GM18951 (cell line): ENCODE results near the gene DOCK10.

Experiments used
- POLR2A ChIP-seq: IDR thresholded peaks from 4 replicates; pipeline ENCODE4 v1.6.1; 2011; ENCODE audit warnings: mild to moderate bottlenecking; ENCODE audit not compliant: insufficient read length, insufficient read depth; ENCODE audit errors: extremely low read depth
- in situ Hi-C: fragments of 300-500 bp; cut with MboI; formaldehyde crosslinking; loops from one replicate; pipeline ENCODE4 v1.12.0; 2022; ENCODE audit warnings: low sequenced_read_pairs, mixed read lengths, inconsistent platforms; ENCODE audit not compliant: unreplicated experiment

The DOCK10 gene

DNA sequence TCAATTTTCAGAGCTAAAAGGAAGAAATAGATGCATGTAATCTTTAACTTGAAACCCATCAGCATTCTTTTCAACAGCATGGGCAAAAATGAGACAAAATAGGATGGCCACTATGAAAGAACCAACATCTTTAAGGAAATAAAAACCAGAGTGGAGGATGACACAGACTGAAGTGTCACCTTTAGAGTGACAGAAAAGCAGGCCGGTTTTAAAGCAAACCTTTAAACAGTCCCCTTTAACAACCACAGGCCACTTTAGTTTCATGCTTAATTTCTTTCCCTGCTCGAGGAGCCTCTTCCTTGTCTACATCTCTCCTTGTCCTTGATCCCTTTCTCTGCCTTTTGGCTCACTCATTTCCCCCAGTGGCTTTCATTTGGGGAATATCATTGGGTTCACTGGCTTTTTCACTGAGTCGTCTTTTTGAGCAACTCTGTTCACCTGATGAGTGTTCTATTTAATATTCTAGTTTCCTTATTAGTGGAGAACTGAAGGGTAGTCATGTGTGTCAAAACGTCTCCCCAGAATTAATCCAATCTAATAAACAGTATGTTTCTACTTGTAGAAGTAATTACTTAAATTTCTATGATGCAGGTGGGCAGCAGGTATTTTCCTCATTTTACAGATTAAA lies 72.5 kb downstream of the DOCK10 start:
- in situ Hi-C loops, result no loop called here
- TF ChIP-seq POLR2A, result no peak

DNA sequence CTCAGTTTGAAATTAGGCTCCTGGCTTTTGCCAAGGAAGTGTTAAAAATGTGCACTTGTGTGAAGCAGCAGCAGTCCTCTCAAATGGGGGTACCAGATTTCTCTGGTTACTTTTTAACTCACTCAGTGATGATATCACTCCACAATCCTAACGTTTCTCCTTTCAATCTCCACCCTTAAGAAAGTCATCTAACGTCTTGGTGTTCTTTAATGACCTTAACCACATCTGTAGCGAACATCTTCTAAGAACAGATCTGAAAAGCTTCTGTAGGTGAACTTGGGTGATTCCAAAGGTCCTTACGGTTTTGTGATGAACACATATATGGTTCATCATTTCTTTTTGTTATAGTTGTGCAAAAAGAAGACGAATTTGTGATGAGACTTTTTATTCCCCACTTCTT lies 73.2 kb downstream of the DOCK10 start:
- no peak for TF ChIP-seq POLR2A
- in situ Hi-C loops, result no loop called here

DNA sequence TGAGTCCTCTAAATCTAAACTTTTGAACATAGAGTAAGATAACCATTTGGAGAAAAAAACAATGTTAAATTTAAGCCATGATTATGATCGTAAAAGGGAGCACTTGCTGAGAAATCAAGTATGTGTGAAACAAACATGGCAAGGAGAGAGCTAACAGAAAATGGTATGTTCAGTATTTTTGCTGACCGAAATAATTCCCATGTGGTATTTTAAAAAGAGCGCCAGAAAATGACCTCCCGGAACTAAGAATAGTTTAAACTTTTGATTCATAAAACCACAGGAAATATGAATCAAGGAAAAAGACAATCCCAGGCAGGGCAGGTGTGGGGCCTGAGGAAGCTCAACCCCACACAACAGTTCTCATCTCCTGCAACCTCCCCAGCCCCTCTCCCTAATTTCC lies 74.2 kb downstream of the DOCK10 start:
- in situ Hi-C loops, result no loop called here
- TF ChIP-seq POLR2A, result no peak

DNA sequence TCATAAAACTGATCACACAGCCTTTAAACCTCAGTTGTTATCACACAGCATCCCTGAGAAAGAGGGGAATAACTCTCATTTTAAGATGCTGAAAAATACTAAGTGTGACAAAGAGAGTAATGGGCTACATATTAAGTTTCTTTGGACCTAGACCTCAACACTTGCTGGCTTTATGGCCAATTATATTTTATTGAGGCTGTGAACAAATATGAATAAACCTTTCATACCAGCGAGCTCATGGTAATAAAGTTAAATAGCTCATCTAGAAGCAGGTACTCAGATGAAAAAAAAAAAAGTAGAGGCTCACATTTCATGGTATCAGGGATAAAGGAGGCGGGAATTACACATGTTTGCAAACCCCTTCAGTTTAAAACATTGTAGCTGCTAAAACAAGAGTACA lies 75.7 kb downstream of the DOCK10 start:
- TF ChIP-seq POLR2A, result no peak
- in situ Hi-C loops, result no loop called here

DNA sequence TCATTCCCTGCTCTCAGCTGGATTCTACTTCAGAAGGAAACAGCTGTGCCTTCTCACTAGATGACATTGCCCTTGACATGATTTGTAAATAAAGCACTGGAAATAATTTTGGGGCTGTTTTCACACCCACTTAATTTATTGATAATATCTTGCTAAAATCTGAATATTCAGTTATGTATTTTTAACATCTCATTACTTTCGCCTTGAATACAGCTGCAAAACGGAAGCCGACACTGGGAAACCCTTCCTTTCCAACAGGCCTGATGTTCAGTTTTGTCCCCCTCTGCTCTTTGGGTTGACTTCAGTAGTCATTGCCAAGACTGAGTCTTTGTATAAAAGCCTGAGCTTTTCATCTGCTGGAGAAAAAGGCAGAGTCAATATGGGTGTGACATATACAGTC lies 82.7 kb downstream of the DOCK10 start:
- in situ Hi-C loops, result no loop called here
- TF ChIP-seq POLR2A, result no peak

DNA sequence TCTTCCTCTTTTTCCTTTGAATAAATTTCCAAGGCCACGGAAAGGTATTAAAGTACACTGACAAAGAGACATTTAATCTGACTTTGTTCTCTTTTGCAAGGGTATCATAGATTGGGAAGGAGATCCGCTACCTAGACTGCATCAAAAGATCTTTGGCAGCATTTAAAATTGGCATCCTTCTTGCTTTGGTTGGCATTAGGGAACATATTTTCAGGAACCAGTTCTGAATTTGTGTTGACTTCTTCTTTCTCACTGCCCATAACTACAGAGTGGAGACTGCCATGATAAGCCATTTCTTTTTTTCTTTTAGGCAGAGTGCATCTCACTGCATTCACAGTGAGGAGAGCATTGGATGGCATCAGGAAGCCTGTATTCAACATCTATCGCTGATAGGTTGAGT lies 83.4 kb downstream of the DOCK10 start:
- in situ Hi-C loops, result no loop called here
- no peak for TF ChIP-seq POLR2A

DNA sequence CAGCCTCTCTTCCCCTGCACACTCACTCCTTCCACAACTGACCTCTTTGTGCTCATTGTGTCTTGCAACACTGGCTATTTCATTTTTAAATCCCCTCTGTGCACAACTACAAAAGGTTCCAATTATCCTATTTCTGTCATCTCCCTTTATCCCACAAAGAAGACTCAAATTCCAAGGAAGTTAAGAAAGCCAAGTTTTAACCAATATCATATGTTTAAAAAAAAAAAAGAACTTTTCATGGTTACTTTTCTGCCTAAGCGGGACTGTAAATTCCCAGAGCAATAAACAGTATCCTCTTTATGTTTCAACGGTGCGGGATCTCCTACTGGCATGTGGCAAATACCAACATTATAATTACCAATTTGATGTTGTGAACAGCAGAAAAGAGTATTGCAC lies 83.8 kb downstream of the DOCK10 start:
- in situ Hi-C loops, result no loop called here
- TF ChIP-seq POLR2A, result no peak

DNA sequence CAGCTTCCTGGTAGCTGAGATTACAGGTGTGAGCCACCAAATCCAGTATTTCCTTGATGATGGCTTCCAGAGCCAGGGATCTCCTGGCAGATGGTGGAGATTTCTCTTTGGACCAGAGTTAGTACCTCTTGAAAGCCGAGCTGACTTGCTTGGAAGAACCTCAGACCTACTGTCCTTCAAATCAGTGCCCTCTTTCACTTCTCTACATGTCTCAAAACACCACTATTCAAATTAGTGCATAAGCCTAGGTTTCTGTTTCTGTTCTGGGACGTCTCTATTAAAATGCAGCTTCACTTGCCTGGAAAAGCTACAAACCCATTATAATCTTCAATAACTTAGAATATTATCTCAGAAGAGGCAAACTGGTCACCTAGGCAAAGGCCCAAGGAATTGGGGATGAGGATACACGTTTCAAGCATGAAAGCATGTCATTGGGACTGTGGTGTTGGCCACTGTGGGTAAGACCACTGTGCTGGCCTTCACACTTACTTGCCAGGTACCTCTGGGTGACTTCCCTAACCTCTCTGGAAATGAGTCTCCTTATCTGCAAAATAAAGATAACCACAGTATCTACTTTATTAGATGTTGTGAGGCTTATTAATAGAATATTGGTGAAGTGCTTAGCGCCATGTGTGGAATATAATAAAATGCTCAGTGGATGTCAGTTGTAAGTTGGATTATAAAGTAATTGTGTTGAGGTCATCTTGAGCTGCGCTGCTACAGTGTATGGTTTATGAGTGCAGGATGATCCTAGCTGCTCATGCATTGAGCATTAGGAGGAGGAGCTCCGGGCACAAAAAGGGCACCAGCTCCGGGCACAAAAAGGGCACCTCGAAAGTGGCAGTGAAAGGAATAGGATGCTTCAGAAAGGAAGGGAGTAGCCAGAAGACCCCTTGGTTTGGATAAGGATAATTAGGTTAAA lies 84.5 kb downstream of the DOCK10 start:
- in situ Hi-C loops, result no loop called here
- no peak for TF ChIP-seq POLR2A

DNA sequence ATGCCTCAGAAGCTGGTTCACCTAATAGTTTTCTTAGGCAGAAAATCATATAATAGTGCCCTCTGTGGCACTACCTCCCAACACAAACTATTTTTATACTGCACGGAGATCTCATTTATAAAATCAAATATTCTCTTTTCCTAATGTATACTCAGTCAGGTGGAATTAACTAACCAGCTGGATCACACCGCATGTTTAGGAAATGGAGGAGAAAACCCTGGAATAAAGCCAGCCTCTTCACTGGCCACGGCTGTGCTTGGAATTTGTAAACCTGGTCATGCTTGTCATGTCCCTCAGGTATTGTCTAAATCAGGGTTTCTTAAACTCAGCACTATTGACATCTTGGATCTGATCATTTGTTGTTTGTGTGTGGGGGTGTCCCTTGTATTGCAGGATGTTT lies 85.6 kb downstream of the DOCK10 start:
- in situ Hi-C loops, result no loop called here
- no peak for TF ChIP-seq POLR2A

DNA sequence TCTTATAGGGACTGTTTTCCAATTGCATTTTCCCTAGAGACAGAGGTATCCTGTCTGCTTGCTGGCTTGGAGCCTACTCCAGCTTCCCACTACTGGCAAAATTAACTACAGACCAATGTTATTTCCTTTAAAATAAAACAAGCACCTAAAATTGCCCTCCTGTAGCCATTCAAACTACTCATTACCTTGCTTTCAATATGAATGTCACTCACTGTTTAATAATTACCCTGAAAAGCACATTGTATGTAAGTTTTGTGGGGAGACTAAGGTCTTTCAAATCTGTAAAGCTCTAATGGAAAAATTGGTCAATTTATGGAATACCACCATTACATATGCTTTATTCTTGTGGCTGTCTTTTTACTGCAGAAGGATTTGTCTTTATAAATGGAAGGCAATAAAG lies 87.3 kb downstream of the DOCK10 start:
- in situ Hi-C loops, result no loop called here
- TF ChIP-seq POLR2A, result no peak

DNA sequence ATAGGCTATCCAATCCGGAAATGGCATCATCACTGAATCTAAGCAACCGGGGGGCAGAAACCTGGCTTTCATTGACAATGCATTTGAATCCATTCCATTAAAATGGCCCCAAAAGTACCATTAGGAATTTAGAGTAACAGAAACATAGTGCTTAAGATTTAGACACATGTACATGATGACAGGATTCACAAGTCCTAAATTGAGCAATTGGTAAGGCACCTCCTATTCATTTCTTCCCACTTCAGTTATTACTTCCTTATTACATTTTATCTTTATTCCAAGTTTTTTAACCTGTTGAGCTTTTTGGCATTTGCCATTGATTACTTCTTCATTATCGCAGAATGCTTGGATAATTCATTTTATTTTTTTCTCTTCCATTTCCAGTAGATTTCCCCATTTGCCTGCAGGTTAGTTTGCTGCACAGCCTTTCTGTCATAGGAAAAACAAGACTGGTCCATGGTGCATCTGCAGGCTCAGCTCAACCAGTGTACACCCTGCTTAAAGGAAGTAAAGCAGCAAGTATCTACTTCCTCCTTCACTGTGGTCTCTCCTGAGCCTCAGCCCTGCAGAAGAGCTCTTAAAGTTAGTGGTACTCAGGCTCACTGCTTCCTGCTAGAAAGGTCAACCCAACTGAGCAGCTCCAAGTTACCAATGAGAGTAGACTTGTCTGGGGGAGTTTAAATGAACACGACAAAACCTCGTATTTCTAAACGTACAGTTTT lies 89.2 kb downstream of the DOCK10 start:
- in situ Hi-C loops, result no loop called here

DNA sequence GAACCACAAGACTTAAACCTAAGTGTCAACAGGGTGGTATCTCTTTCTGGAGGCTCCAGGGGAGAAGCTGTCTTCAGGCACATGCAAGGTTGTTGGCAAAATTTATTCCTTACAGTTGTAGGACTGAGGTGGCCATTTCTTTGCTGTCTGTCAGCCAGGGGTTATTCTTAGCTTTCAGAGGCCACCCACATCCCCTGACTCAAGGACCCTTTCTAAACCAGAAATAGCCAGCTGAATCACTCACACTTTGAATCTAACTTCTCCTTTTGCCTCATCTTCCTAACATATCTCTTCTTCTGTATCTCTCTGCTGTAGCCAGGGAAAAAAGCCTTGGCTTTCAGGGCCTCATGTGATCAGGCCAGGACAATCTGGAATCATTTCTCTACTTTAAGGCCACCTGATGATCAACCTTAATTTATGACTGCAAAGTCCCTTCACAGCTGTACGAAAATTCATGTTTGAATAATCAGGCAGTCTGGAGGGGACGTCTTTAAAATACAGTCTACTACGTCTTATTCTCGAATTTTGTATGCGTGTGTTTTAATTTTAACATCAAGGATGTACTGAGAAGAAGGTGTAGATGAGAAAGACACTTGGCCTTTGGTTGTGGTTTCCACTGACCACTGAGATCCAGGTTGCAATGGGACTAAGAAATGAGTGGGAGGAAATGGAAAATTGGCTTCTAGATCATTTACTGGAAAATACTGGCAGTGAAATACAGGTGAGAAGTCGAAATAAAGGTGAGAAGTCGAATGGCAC lies 90.4 kb downstream of the DOCK10 start:
- in situ Hi-C loops, result no loop called here
- TF ChIP-seq POLR2A, result no peak

More for the DNA sequence above, 89.2 kb downstream of the DOCK10 start:
- no peak for TF ChIP-seq POLR2A

DNA sequence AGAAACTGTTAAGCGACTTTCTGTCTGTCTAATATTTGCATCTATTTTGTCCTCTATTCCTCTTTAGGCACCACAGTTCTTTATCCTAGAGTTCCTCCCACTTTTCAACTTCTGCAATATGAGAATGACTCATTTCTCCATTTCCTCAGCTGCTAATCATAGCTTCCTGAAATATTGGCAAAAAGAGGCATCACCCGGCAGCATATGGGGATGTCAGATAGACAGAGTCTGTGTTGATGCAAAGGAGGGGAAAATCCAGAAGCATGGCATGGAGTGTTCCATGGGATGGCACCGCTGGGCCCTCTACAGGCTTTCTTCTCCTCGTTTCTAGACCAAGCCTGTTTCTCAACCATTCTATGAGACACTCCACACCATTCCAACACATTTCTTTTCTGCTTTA lies 93.4 kb downstream of the DOCK10 start:
- in situ Hi-C loops, result no loop called here
- TF ChIP-seq POLR2A, result no peak

DNA sequence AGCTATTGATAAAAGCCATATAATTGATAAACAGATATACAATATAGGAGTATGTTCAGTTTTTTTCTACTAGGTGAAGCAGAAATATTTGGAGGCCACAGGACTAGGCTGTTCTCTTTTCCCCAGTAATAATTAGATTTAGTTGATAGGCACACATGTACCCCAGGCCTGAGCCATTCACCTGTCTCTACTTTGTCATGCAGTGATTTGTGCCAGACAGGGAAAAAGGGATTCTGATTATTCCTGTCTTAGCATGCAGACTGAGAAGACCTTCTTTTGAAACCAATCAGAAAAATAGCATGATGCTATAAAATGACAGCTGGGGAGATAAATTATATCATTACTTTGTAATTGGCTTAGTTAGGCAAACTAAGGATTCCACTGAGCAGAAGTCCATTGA lies 94.3 kb downstream of the DOCK10 start:
- in situ Hi-C loops, result no loop called here
- TF ChIP-seq POLR2A, result no peak
